HCT116 (cell line): ENCODE measurements around the gene ERBB4.

ENCODE experiments used
- EGR1 ChIP-seq: IDR thresholded peaks from 2 replicates; pipeline ENCODE4 v1.6.1; 2012; ENCODE audit warnings: low read depth
- EZH2 ChIP-seq: fragments of 200-600 bp; sonication (generic); IDR thresholded peaks from 2 replicates; pipeline ENCODE4 v1.6.1; 2017; ENCODE audit warnings: antibody characterized with exemption, mixed run types
- EZH2phosphoT487 ChIP-seq: fragments of 200-600 bp; IDR thresholded peaks from 2 replicates; pipeline ENCODE4 v1.6.1; 2018; ENCODE audit warnings: antibody characterized with exemption, borderline replicate concordance
- FOSL1 ChIP-seq: IDR thresholded peaks from 2 replicates; pipeline ENCODE4 v1.6.1; 2012; ENCODE audit warnings: low read depth
- JUND ChIP-seq: IDR thresholded peaks from 2 replicates; pipeline ENCODE4 v1.6.1; 2012
- POLR2A ChIP-seq: IDR thresholded peaks from 2 replicates; pipeline ENCODE4 v1.7.0; 2011; ENCODE audit warnings: borderline replicate concordance; ENCODE audit not compliant: insufficient read depth, insufficient read length; ENCODE audit errors: extremely low read depth
- RAD21 ChIP-seq: IDR thresholded peaks from 2 replicates; pipeline ENCODE4 v1.6.1; 2012; ENCODE audit warnings: low read depth, mild to moderate bottlenecking
- REST ChIP-seq: IDR thresholded peaks from 2 replicates; pipeline ENCODE4 v1.6.1; 2012; ENCODE audit warnings: low read depth
- SRF ChIP-seq: IDR thresholded peaks from 2 replicates; pipeline ENCODE4 v1.6.1; 2012; ENCODE audit warnings: low read depth
- YY1 ChIP-seq: IDR thresholded peaks from 2 replicates; pipeline ENCODE4 v1.6.1; 2011; ENCODE audit warnings: low read length, low read depth, moderate library complexity, mild to moderate bottlenecking; ENCODE audit not compliant: insufficient replicate concordance; ENCODE audit errors: extremely low read depth
- ZFX ChIP-seq: fragments of 450-650 bp; IDR thresholded peaks from 2 replicates; pipeline ENCODE4 v1.6.1; 2017
- TF ChIP-seq, protein P1 (sequence below), 3 experiments: fragments of 200-600 bp in 1 of 3; sonication (generic) in 1 of 3; IDR thresholded peaks in 2 of 3; conservative IDR thresholded peaks in 1 of 3; 2 replicates each; pipeline ENCODE4 v1.5.1; 2012 to 2017; ENCODE audit warnings: low read depth in 2 of 3, low read length in 2 of 3, antibody characterized with exemption in 1 of 3, borderline replicate concordance in 1 of 3, control low read depth in 1 of 3, mild to moderate bottlenecking in 1 of 3, mixed read lengths in 1 of 3, mixed run types in 1 of 3, moderate library complexity in 1 of 3; ENCODE audit not compliant: insufficient read depth in 1 of 3
- TF ChIP-seq, protein P2 (sequence below): IDR thresholded peaks from 2 replicates; pipeline ENCODE4 v1.6.1; 2012

- TF ChIP-seq, protein P1, sequence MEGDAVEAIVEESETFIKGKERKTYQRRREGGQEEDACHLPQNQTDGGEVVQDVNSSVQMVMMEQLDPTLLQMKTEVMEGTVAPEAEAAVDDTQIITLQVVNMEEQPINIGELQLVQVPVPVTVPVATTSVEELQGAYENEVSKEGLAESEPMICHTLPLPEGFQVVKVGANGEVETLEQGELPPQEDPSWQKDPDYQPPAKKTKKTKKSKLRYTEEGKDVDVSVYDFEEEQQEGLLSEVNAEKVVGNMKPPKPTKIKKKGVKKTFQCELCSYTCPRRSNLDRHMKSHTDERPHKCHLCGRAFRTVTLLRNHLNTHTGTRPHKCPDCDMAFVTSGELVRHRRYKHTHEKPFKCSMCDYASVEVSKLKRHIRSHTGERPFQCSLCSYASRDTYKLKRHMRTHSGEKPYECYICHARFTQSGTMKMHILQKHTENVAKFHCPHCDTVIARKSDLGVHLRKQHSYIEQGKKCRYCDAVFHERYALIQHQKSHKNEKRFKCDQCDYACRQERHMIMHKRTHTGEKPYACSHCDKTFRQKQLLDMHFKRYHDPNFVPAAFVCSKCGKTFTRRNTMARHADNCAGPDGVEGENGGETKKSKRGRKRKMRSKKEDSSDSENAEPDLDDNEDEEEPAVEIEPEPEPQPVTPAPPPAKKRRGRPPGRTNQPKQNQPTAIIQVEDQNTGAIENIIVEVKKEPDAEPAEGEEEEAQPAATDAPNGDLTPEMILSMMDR (IDR thresholded peaks at IDR 0.05 in 2 of 3, conservative IDR thresholded peaks at IDR 0.05 in 1 of 3; ENCODE audit: borderline replicate concordance in 1 of 3, insufficient read depth in 1 of 3, low read depth in 2 of 3, low read length in 2 of 3) = no peak
- TF ChIP-seq EGR1 = no peak
- no peak for TF ChIP-seq REST
- TF ChIP-seq FOSL1 = no peak
- TF ChIP-seq, protein P2, sequence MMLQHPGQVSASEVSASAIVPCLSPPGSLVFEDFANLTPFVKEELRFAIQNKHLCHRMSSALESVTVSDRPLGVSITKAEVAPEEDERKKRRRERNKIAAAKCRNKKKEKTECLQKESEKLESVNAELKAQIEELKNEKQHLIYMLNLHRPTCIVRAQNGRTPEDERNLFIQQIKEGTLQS = no peak
- no peak for TF ChIP-seq EZH2
- TF ChIP-seq POLR2A = no peak
- TF ChIP-seq SRF = no peak
- no peak for TF ChIP-seq EZH2phosphoT487
- TF ChIP-seq ZFX = no peak
- TF ChIP-seq JUND = no peak
- TF ChIP-seq YY1 = no peak
- no peak for TF ChIP-seq RAD21
Observed at GRCh38 chr2:211380041-211380440, 1158.6 kb downstream of the ERBB4 start.
